Bladder microvascular endothelial cell (primary cell): Measurements from ENCODE around the gene RCL1. TPM values are rescaled to one million over a fixed set of nuclear protein-coding genes. Genes with fewer than 3 reads are reported as not detected.

Experiments used
- total RNA-seq: library from RNA; depleted of rRNA; stranded (reverse); fragments of >200 nt; gene quantifications from 2 replicates; pipeline ENCODE4 v1.2.3, GENCODE V29; 2014

RCL1 gene, protein sequence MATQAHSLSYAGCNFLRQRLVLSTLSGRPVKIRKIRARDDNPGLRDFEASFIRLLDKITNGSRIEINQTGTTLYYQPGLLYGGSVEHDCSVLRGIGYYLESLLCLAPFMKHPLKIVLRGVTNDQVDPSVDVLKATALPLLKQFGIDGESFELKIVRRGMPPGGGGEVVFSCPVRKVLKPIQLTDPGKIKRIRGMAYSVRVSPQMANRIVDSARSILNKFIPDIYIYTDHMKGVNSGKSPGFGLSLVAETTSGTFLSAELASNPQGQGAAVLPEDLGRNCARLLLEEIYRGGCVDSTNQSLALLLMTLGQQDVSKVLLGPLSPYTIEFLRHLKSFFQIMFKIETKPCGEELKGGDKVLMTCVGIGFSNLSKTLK
- total RNA-seq = 7.6 and 11.3 TPM in 2 replicates

DNA sequence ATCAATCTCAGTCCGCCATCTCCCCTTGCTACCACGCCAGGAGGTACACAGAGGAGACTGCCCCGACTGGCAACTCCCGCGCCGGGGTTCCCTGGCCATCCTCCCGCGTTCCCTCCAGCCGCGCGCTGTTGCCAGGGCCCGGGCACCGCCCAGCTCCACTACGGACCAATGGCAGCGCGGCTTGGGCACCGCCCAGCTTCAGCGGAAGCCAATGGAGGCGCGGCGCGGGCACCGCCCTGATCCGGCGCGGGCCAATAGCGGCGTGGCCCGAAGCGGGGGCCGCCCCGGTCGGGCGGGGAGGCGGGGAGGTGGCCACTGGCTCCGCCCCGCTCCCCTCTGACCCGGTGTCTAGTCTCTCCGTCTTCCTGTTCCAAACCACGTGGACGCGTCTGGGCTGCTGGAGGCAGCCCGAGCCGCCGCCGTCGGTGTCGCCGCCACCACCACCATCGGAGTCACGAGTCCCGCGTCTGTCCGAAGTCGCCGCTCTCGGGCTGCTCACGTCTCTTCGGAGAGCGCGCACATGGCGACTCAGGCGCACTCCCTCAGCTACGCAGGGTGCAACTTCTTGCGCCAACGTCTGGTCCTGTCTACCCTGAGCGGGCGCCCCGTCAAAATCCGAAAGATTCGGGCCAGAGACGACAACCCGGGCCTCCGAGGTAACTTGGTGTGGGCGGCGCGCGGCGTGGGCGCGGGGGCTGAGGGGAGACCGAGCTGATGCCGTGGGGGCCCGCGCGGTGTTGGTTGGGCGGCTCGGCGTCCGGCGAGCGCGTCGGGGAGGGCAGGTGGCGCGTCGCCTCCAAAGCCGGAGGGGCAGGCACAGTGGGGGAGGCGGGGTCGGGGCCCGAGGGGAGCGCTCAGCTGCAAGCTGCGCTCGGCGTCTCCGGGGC, at the start of gene RCL1:
Gene RCL1, plus strand, starts transcription at position 373 of the 887 bp plus-strand sequence. Its CDS starts 148 bp downstream, at position 521.

Other genes with a start within 250 kb of the RCL1 start
- 4.2 and 6.7 TPM in 2 replicates for gene PLPP6, start 130.7 kb upstream of the RCL1 start, total RNA-seq
- gene SPATA6L, start 126.5 kb upstream of the RCL1 start, total RNA-seq = 0.97 and 6.7 TPM in 2 replicates
- gene CDC37L1, start 113.4 kb upstream of the RCL1 start, total RNA-seq = 4.9 and 12.5 TPM in 2 replicates
- 33.5 and 63.7 TPM in 2 replicates for gene AK3, start 51.7 kb upstream of the RCL1 start, total RNA-seq
- 4.9 and 8.9 TPM in 2 replicates for gene JAK2, start 192.3 kb downstream of the RCL1 start, total RNA-seq